Ishikawa (cell line): ENCODE measurements around the gene TMX1.
A peak's percentile ranks its signal among the peaks of the same experiment; 100 is the strongest.

Experiments used
- CEBPB ChIP-seq: IDR thresholded peaks from 2 replicates; pipeline ENCODE4 v1.6.1; 2012
- CREB1 ChIP-seq: IDR thresholded peaks from 2 replicates; pipeline ENCODE4 v1.6.1; 2012; ENCODE audit warnings: low read depth
- EGR1 ChIP-seq: IDR thresholded peaks from 2 replicates; pipeline ENCODE4 v1.6.1; 2012
- EP300 ChIP-seq: IDR thresholded peaks from 2 replicates; pipeline ENCODE4 v1.6.1; 2012; ENCODE audit warnings: borderline replicate concordance
- FOXM1 ChIP-seq: IDR thresholded peaks from 2 replicates; pipeline ENCODE4 v1.6.1; 2012; ENCODE audit warnings: low read depth, borderline replicate concordance
- NFIC ChIP-seq: IDR thresholded peaks from 2 replicates; pipeline ENCODE4 v1.6.1; 2012
- RAD21 ChIP-seq: IDR thresholded peaks from 2 replicates; pipeline ENCODE4 v1.6.1; 2012; ENCODE audit warnings: low read depth
- TAF1 ChIP-seq: IDR thresholded peaks from 2 replicates; pipeline ENCODE4 v1.6.1; 2012; ENCODE audit warnings: low read depth, mild to moderate bottlenecking
- TCF12 ChIP-seq: IDR thresholded peaks from 2 replicates; pipeline ENCODE4 v1.6.1; 2012; ENCODE audit warnings: low read depth
- TEAD4 ChIP-seq: IDR thresholded peaks from 2 replicates; pipeline ENCODE4 v1.6.1; 2012
- YY1 ChIP-seq: IDR thresholded peaks from 2 replicates; pipeline ENCODE4 v1.6.1; 2012; ENCODE audit warnings: low read depth
- ZBTB7A ChIP-seq: IDR thresholded peaks from 2 replicates; pipeline ENCODE4 v1.6.1; 2012; ENCODE audit warnings: low read depth
- TF ChIP-seq, protein P1 (sequence below): IDR thresholded peaks from 2 replicates; pipeline ENCODE4 v1.6.1; 2012; ENCODE audit warnings: low read depth, mild to moderate bottlenecking
- TF ChIP-seq, protein P2 (sequence below): IDR thresholded peaks from 2 replicates; pipeline ENCODE4 v1.6.1; 2012
- TF ChIP-seq, protein P3 (sequence below): IDR thresholded peaks from 2 replicates; pipeline ENCODE4 v1.6.1; 2012

TMX1 gene

DNA sequence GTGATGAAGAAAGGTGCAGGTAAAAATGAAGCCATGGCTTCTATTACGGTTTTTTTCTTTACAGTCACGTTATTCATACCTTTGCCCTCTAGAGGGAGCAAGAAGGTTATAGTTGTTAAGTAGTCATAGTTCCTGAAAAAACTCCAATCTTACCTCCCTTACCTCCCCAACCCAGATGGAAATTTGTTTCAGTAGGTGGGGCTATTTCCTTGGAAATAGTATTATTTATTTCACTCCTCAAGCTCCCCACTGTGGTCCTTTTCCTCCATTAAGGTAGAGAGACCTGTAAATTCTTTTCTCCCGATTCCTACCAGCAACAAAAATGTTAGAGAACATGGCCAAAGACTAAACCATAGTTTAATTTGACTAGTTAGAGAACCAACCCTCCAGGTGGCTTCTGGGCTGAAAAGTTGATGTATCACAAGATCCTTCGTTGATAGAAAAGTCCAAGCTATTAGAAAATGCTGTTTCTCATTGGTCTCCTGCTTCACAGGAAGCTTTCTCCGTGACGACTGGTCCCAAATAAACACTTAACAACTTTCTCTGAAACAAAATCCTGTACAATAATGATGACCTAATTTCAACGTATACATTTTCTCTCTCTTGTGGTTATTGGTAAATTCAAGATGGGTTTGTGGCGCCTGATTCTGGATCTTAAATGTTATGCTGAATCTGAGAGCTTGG is 43.5 kb downstream of the TMX1 start:
- peak; percentile 65 for TF ChIP-seq RAD21
- no peak for TF ChIP-seq CEBPB
- TF ChIP-seq, protein P1, sequence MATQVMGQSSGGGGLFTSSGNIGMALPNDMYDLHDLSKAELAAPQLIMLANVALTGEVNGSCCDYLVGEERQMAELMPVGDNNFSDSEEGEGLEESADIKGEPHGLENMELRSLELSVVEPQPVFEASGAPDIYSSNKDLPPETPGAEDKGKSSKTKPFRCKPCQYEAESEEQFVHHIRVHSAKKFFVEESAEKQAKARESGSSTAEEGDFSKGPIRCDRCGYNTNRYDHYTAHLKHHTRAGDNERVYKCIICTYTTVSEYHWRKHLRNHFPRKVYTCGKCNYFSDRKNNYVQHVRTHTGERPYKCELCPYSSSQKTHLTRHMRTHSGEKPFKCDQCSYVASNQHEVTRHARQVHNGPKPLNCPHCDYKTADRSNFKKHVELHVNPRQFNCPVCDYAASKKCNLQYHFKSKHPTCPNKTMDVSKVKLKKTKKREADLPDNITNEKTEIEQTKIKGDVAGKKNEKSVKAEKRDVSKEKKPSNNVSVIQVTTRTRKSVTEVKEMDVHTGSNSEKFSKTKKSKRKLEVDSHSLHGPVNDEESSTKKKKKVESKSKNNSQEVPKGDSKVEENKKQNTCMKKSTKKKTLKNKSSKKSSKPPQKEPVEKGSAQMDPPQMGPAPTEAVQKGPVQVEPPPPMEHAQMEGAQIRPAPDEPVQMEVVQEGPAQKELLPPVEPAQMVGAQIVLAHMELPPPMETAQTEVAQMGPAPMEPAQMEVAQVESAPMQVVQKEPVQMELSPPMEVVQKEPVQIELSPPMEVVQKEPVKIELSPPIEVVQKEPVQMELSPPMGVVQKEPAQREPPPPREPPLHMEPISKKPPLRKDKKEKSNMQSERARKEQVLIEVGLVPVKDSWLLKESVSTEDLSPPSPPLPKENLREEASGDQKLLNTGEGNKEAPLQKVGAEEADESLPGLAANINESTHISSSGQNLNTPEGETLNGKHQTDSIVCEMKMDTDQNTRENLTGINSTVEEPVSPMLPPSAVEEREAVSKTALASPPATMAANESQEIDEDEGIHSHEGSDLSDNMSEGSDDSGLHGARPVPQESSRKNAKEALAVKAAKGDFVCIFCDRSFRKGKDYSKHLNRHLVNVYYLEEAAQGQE: no peak
- TF ChIP-seq EP300: no peak

GRCh38 chr14:51284241-51284640 is 44.2 kb downstream of the TMX1 start:
- TF ChIP-seq, protein P1: no peak
- no peak for TF ChIP-seq CEBPB

DNA sequence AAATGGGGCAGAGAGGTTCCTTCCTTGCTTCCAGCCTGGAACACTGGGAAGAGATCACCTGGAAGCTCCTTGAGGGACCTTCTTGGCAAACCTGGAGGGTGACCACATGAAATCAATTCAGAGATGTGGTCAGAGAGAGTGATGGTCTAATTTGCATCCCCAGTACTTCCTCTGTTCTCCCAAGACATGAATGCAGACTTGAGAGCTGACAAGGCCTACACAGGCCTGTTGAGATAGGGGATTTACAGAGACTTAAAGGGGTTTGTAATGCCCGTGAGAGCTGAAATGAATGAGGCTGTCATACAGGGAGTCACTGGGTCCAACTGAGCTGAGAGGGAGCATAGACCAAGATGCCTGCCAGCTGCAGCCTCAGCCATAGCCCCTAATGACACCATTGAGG is 45.1 kb downstream of the TMX1 start:
- TF ChIP-seq ZBTB7A (no peak), EGR1 (no peak), TCF12 (no peak), FOXM1 (no peak), TEAD4 (no peak), TAF1 (no peak), NFIC (no peak), YY1 (no peak), CEBPB (no peak), CREB1 (no peak), EP300 (no peak), RAD21 (no peak)
- TF ChIP-seq, protein P1: no peak
- TF ChIP-seq, protein P2, sequence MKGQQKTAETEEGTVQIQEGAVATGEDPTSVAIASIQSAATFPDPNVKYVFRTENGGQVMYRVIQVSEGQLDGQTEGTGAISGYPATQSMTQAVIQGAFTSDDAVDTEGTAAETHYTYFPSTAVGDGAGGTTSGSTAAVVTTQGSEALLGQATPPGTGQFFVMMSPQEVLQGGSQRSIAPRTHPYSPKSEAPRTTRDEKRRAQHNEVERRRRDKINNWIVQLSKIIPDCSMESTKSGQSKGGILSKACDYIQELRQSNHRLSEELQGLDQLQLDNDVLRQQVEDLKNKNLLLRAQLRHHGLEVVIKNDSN: no peak
- TF ChIP-seq, protein P3, sequence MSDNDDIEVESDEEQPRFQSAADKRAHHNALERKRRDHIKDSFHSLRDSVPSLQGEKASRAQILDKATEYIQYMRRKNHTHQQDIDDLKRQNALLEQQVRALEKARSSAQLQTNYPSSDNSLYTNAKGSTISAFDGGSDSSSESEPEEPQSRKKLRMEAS: no peak

DNA sequence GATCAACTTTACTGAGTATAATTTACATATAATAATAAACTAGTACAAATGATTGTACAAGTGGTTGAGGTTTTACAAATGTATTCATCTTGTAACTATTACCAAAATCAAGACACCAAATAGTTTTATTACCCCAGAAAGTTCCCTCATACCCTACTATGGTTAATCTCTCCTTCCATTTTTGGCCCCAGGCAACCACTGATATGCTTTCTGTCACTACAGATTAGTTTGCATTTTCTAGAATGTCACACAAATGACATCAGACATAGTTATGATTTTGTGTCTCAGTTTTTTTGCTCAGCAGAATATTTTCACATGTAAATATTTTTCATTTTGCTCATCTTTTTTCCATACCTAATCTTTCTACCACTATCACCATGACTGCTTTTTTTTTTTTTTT is 49.1 kb downstream of the TMX1 start:
- TF ChIP-seq CEBPB (no peak), EP300 (no peak), TEAD4 (no peak), CREB1 (no peak), RAD21 (no peak), YY1 (no peak), TCF12 (no peak)
- TF ChIP-seq, protein P3: no peak
- TF ChIP-seq, protein P1: no peak
